Measurements from ENCODE around the gene IRX6. TPM values are rescaled to one million over a fixed set of nuclear protein-coding genes. Genes with fewer than 3 reads are reported as not detected.

IRX6 gene
- total RNA-seq, 2 donors from 2014 or later = not detected

- TF ChIP-seq CTCF (IDR thresholded peaks at IDR 0.05) = no peak
- H3K27me3 ChIP-seq = no peaks in the 10 kb centered on the region
- H3K9ac ChIP-seq (ENCODE audit: low read depth in 2 of 2, low read length in 2 of 2) = no peak overlapping the region
- no peak overlapping the region for H3K4me3 ChIP-seq
- DNase-seq = no peak
- intact Hi-C loops (cut with DNase I) = no loop called here
- H3K4me1 ChIP-seq = no peaks in the 10 kb centered on the region
- no peaks in the 10 kb centered on the region for H3K9me3 ChIP-seq
- no peak overlapping the region for H3K27ac ChIP-seq
- no peaks in the 10 kb centered on the region for H3K36me3 ChIP-seq
These were observed 15.0 kb upstream of the IRX6 start for GRCh38 chr16:55308973-55309372.

GRCh38 chr16:55322327-55322726 lies 1.7 kb upstream of the IRX6 start:
- Histone ChIP-seq H3K9me3 (no peaks in the 10 kb centered on the region), H3K9ac (ENCODE audit: low read depth in 2 of 2, low read length in 2 of 2) (no peak overlapping the region), H3K27me3 (peaks cover 15% of the 10 kb centered on the region), H3K36me3 (no peaks in the 10 kb centered on the region), H3K4me1 (no peaks in the 10 kb centered on the region), H3K27ac (no peak overlapping the region), H3K4me3 (no peak overlapping the region)
- TF ChIP-seq CTCF (IDR thresholded peaks at IDR 0.05) = no peak
- DNase-seq = no peak
- intact Hi-C loops (cut with DNase I) = no loop called here

- Histone ChIP-seq H3K27me3 (peaks cover 26% of the 10 kb centered on the region), H3K9ac (ENCODE audit: low read depth in 2 of 2, low read length in 2 of 2) (no peak overlapping the region), H3K36me3 (no peaks in the 10 kb centered on the region), H3K4me1 (no peaks in the 10 kb centered on the region), H3K4me3 (no peak overlapping the region), H3K27ac (no peak overlapping the region), H3K9me3 (no peaks in the 10 kb centered on the region)
- intact Hi-C loops (cut with DNase I) = no loop called here
- TF ChIP-seq CTCF (IDR thresholded peaks at IDR 0.05) = no peak
- no peak for DNase-seq
These were observed 479 bp downstream of the IRX6 start for GRCh38 chr16:55324285-55325079.

GRCh38 chr16:55325080-55325447 lies 1.1 kb downstream of the IRX6 start:
- Histone ChIP-seq H3K4me3 (no peak overlapping the region), H3K9ac (ENCODE audit: low read depth in 2 of 2, low read length in 2 of 2) (no peak overlapping the region), H3K4me1 (no peaks in the 10 kb centered on the region), H3K27me3 (peaks cover 32% of the 10 kb centered on the region), H3K27ac (no peak overlapping the region), H3K9me3 (no peaks in the 10 kb centered on the region), H3K36me3 (no peaks in the 10 kb centered on the region)
- TF ChIP-seq CTCF (IDR thresholded peaks at IDR 0.05) = no peak
- no peak for DNase-seq
- intact Hi-C loops (cut with DNase I) = no loop called here

- H3K27me3 ChIP-seq = peaks cover 38% of the 10 kb centered on the region
- TF ChIP-seq CTCF (IDR thresholded peaks at IDR 0.05) = no peak
- intact Hi-C loops (cut with DNase I) = no loop called here
- no peak for DNase-seq
- no peaks in the 10 kb centered on the region for H3K4me1 ChIP-seq
- H3K36me3 ChIP-seq = no peaks in the 10 kb centered on the region
- no peak overlapping the region for H3K9ac ChIP-seq (ENCODE audit: low read depth in 2 of 2, low read length in 2 of 2)
- H3K9me3 ChIP-seq = no peaks in the 10 kb centered on the region
- no peak overlapping the region for H3K4me3 ChIP-seq
- H3K27ac ChIP-seq = no peak overlapping the region
These were observed 1.6 kb downstream of the IRX6 start for GRCh38 chr16:55325458-55326109.

Data from colonic mucosa (tissue), 4 donors.